MM.1S (cell line): ENCODE measurements around the gene UGT1A5.

Source experiments
- DNase-seq: peaks from one replicate; pipeline ENCODE4 v3.0.0-alpha.2; 2015
- H2AFZ ChIP-seq: fragments of 300-600 bp; sonication (generic); 2 replicates; pipeline ENCODE4 v1.6.0; 2016; ENCODE audit warnings: antibody characterized with exemption, low read length
- H3F3A ChIP-seq: fragments of 300-600 bp; sonication (generic); 2 replicates; pipeline ENCODE4 v1.6.1; 2016; ENCODE audit warnings: mild to moderate bottlenecking, antibody characterized with exemption, low read length, moderate library complexity, mixed read lengths; ENCODE audit not compliant: insufficient read depth
- H3K27ac ChIP-seq: fragments of 300-600 bp; sonication (generic); 2 replicates; pipeline ENCODE4 v1.5.1; 2016; ENCODE audit warnings: mild to moderate bottlenecking, low read length
- H3K27me3 ChIP-seq: fragments of 300-600 bp; sonication (generic); replicated peaks from 2 replicates; pipeline ENCODE4 v1.6.0; 2016; ENCODE audit warnings: low read length; ENCODE audit not compliant: insufficient read depth
- H3K36me3 ChIP-seq: fragments of 300-600 bp; sonication (generic); replicated peaks from 2 replicates; pipeline ENCODE4 v1.6.1; 2016; ENCODE audit warnings: mild to moderate bottlenecking, low read length, mixed read lengths; ENCODE audit not compliant: insufficient read depth
- H3K4me1 ChIP-seq: fragments of 300-600 bp; sonication (generic); 2 replicates; pipeline ENCODE4 v1.6.1; 2016; ENCODE audit warnings: low read length, mixed read lengths
- H3K4me2 ChIP-seq: fragments of 300-600 bp; sonication (generic); 2 replicates; pipeline ENCODE4 v1.6.0; 2016; ENCODE audit warnings: low read depth, low read length
- H3K4me3 ChIP-seq: fragments of 300-600 bp; sonication (generic); 2 replicates; pipeline ENCODE4 v1.5.1; 2016; ENCODE audit warnings: low read length, mixed read lengths
- H3K79me2 ChIP-seq: fragments of 300-600 bp; sonication (generic); 2 replicates; pipeline ENCODE4 v1.6.1; 2016; ENCODE audit warnings: mixed run types, low read length, mixed read lengths
- H3K9ac ChIP-seq: fragments of 300-600 bp; sonication (generic); 2 replicates; pipeline ENCODE4 v1.6.1; 2016; ENCODE audit warnings: low read length, mixed read lengths
- H3K9me2 ChIP-seq: fragments of 300-600 bp; sonication (generic); replicated peaks from 2 replicates; pipeline ENCODE4 v1.6.1; 2016; ENCODE audit warnings: mild to moderate bottlenecking, low read length, mixed read lengths; ENCODE audit not compliant: insufficient read depth
- H3K9me3 ChIP-seq: fragments of 300-600 bp; sonication (generic); replicated peaks from 2 replicates; pipeline ENCODE4 v1.6.1; 2016; ENCODE audit warnings: mild to moderate bottlenecking, low read length, mixed read lengths; ENCODE audit not compliant: insufficient read depth
- H4K20me1 ChIP-seq: fragments of 300-600 bp; sonication (generic); 2 replicates; pipeline ENCODE4 v1.6.1; 2016; ENCODE audit warnings: mild to moderate bottlenecking, low read length, moderate library complexity, mixed read lengths; ENCODE audit not compliant: insufficient read depth
- EZH2 ChIP-seq: fragments of 300-600 bp; sonication (generic); optimal IDR thresholded peaks from 2 replicates; pipeline ENCODE3; 2017; ENCODE audit warnings: low read depth, mild to moderate bottlenecking, antibody characterized with exemption, low read length, mixed read lengths
- EZH2phosphoT487 ChIP-seq: fragments of 300-600 bp; sonication (generic); IDR thresholded peaks from 2 replicates; pipeline ENCODE4 v1.6.1; 2018; ENCODE audit warnings: antibody characterized with exemption, low read length
- TF ChIP-seq, protein P1 (sequence below): fragments of 300-600 bp; sonication (generic); IDR thresholded peaks from 2 replicates; pipeline ENCODE4 v1.5.1; 2016; ENCODE audit warnings: antibody characterized with exemption, low read length, mixed read lengths

The UGT1A5 gene

GRCh38 chr2:233713262-233713615, 532 bp downstream of the UGT1A5 start:
- no peak overlapping the region for H3K4me3 ChIP-seq
- DNase-seq = no peak
- H3K4me2 ChIP-seq = no peak overlapping the region
- no peaks in the 10 kb centered on the region for H3K36me3 ChIP-seq
- no peak for TF ChIP-seq EZH2phosphoT487
- TF ChIP-seq, protein P1, sequence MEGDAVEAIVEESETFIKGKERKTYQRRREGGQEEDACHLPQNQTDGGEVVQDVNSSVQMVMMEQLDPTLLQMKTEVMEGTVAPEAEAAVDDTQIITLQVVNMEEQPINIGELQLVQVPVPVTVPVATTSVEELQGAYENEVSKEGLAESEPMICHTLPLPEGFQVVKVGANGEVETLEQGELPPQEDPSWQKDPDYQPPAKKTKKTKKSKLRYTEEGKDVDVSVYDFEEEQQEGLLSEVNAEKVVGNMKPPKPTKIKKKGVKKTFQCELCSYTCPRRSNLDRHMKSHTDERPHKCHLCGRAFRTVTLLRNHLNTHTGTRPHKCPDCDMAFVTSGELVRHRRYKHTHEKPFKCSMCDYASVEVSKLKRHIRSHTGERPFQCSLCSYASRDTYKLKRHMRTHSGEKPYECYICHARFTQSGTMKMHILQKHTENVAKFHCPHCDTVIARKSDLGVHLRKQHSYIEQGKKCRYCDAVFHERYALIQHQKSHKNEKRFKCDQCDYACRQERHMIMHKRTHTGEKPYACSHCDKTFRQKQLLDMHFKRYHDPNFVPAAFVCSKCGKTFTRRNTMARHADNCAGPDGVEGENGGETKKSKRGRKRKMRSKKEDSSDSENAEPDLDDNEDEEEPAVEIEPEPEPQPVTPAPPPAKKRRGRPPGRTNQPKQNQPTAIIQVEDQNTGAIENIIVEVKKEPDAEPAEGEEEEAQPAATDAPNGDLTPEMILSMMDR = no peak
- TF ChIP-seq EZH2 = no peak
- no peaks in the 10 kb centered on the region for H3K9me2 ChIP-seq
- H2AFZ ChIP-seq = no peak overlapping the region
- no peak overlapping the region for H3K9ac ChIP-seq
- H3K9me3 ChIP-seq = no peaks in the 10 kb centered on the region
- H3K27ac ChIP-seq = no peak overlapping the region
- H3K79me2 ChIP-seq = no peaks in the 10 kb centered on the region
- no peaks in the 10 kb centered on the region for H4K20me1 ChIP-seq
- H3K4me1 ChIP-seq = no peaks in the 10 kb centered on the region
- H3F3A ChIP-seq = no peaks in the 10 kb centered on the region
- H3K27me3 ChIP-seq = no peaks in the 10 kb centered on the region

- no peak overlapping the region for H2AFZ ChIP-seq
- H4K20me1 ChIP-seq = no peaks in the 10 kb centered on the region
- H3K4me2 ChIP-seq = no peak overlapping the region
- no peaks in the 10 kb centered on the region for H3K79me2 ChIP-seq
- no peaks in the 10 kb centered on the region for H3K27me3 ChIP-seq
- no peak overlapping the region for H3K9ac ChIP-seq
- DNase-seq = no peak
- H3K9me2 ChIP-seq = no peaks in the 10 kb centered on the region
- TF ChIP-seq EZH2 = no peak
- TF ChIP-seq, protein P1 = no peak
- TF ChIP-seq EZH2phosphoT487 = no peak
- H3K4me3 ChIP-seq = no peak overlapping the region
- no peaks in the 10 kb centered on the region for H3K4me1 ChIP-seq
- H3K36me3 ChIP-seq = no peaks in the 10 kb centered on the region
- H3F3A ChIP-seq = no peaks in the 10 kb centered on the region
- no peak overlapping the region for H3K27ac ChIP-seq
- no peaks in the 10 kb centered on the region for H3K9me3 ChIP-seq
These were observed 1.4 kb downstream of the UGT1A5 start for GRCh38 chr2:233714121-233714520.

GRCh38 chr2:233718552-233718951, 5.8 kb downstream of the UGT1A5 start, which contains the start of gene UGT1A4:
Gene UGT1A4 (plus strand): TSS chr2:233718736. CDS start chr2:233718821, 85 bp downstream.
- Histone ChIP-seq H3K4me2 (no peak within 1 kb of the TSS), H3K27ac (no peak within 1 kb of the TSS), H3K79me2 (no peaks in the 10 kb centered on the region), H3K4me3 (no peak within 1 kb of the TSS), H3K4me1 (no peaks in the 10 kb centered on the region), H3K27me3 (no peaks in the 10 kb centered on the region), H3K36me3 (no peaks in the 10 kb centered on the region), H4K20me1 (no peaks in the 10 kb centered on the region), H3K9me3 (no peaks in the 10 kb centered on the region), H2AFZ (no peak within 1 kb of the TSS), H3K9me2 (no peaks in the 10 kb centered on the region), H3F3A (no peaks in the 10 kb centered on the region), H3K9ac (no peak within 1 kb of the TSS)
- no peak for DNase-seq
- TF ChIP-seq EZH2phosphoT487 = no peak
- TF ChIP-seq EZH2 = no peak
- TF ChIP-seq, protein P1 = no peak
